Fibroblast of upper back skin (primary cell): ENCODE measurements around the gene RAB40AL.

ENCODE experiments used
- DNase-seq: peaks from one replicate; pipeline ENCODE4 v3.0.0-alpha.2; 2013

Gene RAB40AL

DNA sequence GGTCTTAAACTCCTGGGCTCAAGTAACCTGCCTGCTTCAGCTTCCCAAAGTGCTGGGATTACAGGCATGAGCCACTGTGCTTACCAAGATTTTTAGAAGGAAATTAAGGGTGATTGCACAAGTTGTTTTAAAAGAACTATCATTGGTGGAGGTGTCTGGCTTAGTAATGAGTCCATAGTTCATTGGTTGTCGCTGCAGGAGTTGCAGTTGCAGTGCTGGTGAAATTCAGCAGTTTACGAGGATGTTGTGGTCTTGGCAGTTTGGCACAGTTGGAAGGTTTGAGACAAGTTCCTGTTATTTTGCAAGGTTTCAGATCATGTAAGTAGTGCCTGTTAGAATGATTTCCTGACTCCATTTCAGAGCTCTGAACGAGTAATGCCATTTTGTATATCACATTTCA is 48.1 kb downstream of the RAB40AL start:
- DNase-seq = no peak
